Measurements from ENCODE around the gene CD27. TPM values are rescaled to one million over a fixed set of nuclear protein-coding genes. Genes with fewer than 3 reads are reported as not detected.
"Not testable (repeated sequence)": the region's sequence is repeated elsewhere in the genome, so short reads cannot be mapped to it uniquely, and the experiment has no call there.

The CD27 gene
- total RNA-seq, 1 donor from 2014 or later, result not detected

DNA sequence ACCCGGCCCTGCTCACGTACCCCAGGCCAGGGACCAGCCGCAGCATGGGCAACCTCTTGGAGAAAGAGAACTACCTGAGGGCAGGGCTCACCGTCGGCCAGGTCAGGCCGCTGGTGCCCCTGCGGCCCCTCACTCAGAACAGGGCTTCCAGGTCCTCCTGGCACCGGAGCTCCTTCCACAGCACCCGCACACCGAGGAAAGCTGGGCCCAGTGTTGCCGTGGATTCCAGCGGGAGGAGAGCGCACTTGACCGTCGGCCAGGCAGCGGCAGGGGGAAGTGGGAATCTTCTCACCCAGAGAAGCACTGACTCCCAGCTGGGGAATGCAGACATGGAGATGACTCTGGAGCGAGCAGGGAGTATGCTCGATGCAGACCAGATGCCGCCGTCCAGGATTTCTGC lies 33.7 kb downstream of the CD27 start:
- Histone ChIP-seq H3K36me3 (ENCODE audit: control insufficient read depth in 3 of 3, insufficient read depth in 3 of 3, low read length in 3 of 3) (no peaks in the 10 kb centered on the region), H3K9me3 (ENCODE audit: control insufficient read depth in 3 of 3, low read length in 3 of 3) (no peaks in the 10 kb centered on the region), H3K27ac (ENCODE audit: low read depth, low read length) (no peak overlapping the region), H3K4me3 (ENCODE audit: low read length in 3 of 3) (no peak overlapping the region), H3K9ac (ENCODE audit: low read depth in 1 of 3, low read length in 3 of 3) (no peak overlapping the region), H3K27me3 (ENCODE audit: control insufficient read depth in 3 of 3, insufficient read depth in 3 of 3, low read length in 3 of 3) (no peaks in the 10 kb centered on the region), H3K4me1 (ENCODE audit: control insufficient read depth in 3 of 3, insufficient read depth in 3 of 3, low read length in 3 of 3) (no peaks in the 10 kb centered on the region)

DNA sequence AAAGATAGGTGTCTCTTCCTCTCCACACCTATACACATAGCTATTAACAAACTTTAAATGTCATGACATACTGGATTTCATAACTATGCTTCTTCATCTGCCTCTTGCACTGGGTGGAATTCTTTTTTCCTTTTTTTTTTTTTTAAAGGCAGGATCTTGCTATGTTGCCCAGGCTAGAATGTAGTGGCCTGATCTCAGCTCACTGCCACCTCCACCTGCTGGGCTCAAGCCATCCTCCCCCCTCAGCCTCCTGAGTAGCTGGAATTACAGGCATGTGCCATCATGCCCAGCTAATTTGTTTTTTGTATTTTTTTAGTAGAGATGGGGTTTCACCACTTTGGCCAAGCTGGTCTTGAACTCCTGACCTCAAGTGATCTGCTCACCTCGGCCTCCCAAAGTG lies 43.5 kb downstream of the CD27 start:
- Histone ChIP-seq H3K4me1 (ENCODE audit: control insufficient read depth in 3 of 3, insufficient read depth in 3 of 3, low read length in 3 of 3) (peaks cover 5 to 11% (median 8%) of the 10 kb centered on the region in 3 donors), H3K9me3 (ENCODE audit: control insufficient read depth in 3 of 3, low read length in 3 of 3) (no peaks in the 10 kb centered on the region), H3K27me3 (ENCODE audit: control insufficient read depth in 3 of 3, insufficient read depth in 3 of 3, low read length in 3 of 3) (no peaks in the 10 kb centered on the region), H3K9ac (ENCODE audit: low read depth in 1 of 3, low read length in 3 of 3) (no peak overlapping the region), H3K36me3 (ENCODE audit: control insufficient read depth in 3 of 3, insufficient read depth in 3 of 3, low read length in 3 of 3) (peaks cover 0 to 12% (median 0%) of the 10 kb centered on the region in 3 donors), H3K4me3 (ENCODE audit: low read length in 3 of 3) (no peak overlapping the region), H3K27ac (ENCODE audit: low read depth, low read length) (no peak overlapping the region)

DNA sequence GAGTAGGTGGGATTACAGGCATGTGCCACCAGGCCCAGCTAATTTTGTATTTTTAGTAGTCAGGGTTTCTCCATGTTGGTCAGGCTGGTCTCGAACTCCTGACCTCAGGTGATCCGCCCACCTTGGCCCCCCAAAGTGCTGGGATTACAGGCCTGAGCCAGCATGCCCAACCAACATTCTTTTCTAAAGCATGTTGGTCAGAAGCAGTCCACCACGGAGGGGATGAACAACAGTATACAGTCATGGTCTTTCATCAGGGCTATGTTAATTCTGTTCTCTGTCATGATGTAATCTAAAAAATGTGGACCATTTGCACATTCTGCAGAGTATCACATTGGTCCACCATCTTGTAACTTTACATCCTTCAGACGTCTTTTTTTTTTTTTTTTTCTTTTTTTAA lies 44.7 kb downstream of the CD27 start:
- no peak overlapping the region for H3K4me3 ChIP-seq (ENCODE audit: low read length in 3 of 3)
- H3K9me3 ChIP-seq (ENCODE audit: control insufficient read depth in 3 of 3, low read length in 3 of 3), result no peaks in the 10 kb centered on the region
- no peaks in the 10 kb centered on the region for H3K27me3 ChIP-seq (ENCODE audit: control insufficient read depth in 3 of 3, insufficient read depth in 3 of 3, low read length in 3 of 3)
- H3K27ac ChIP-seq (ENCODE audit: low read depth, low read length), result no peak overlapping the region
- H3K36me3 ChIP-seq (ENCODE audit: control insufficient read depth in 3 of 3, insufficient read depth in 3 of 3, low read length in 3 of 3), result peaks cover 0 to 12% (median 0%) of the 10 kb centered on the region in 3 donors
- peaks cover 8 to 21% (median 10%) of the 10 kb centered on the region in 3 donors for H3K4me1 ChIP-seq (ENCODE audit: control insufficient read depth in 3 of 3, insufficient read depth in 3 of 3, low read length in 3 of 3)
- no peak overlapping the region for H3K9ac ChIP-seq (ENCODE audit: low read depth in 1 of 3, low read length in 3 of 3)

DNA sequence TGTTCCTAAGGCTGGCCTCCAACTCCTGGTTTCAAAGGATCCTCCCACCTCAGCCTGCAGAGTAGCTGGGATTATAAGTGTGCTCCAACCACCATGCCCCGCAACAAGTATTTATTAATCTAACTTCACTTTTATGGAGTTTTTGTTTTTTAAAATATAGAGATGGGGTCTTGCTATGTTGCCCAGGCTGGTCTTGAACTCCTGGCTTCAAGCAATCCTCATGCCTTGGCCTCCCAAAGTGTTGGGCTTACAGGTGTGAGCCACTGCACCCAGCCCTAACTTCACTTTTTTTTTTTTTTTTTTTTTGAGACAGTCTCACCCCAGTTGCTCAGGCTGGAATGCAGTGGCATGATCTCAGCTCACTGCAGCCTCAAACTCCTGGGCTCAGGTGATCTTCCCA lies 45.9 kb downstream of the CD27 start:
- not testable (repeated sequence) for H3K27ac ChIP-seq (ENCODE audit: low read depth, low read length); H3K27me3 ChIP-seq (ENCODE audit: control insufficient read depth in 3 of 3, insufficient read depth in 3 of 3, low read length in 3 of 3); H3K4me3 ChIP-seq (ENCODE audit: low read length in 3 of 3); H3K9me3 ChIP-seq (ENCODE audit: control insufficient read depth in 3 of 3, low read length in 3 of 3); H3K9ac ChIP-seq (ENCODE audit: low read depth in 1 of 3, low read length in 3 of 3)
- Histone ChIP-seq H3K36me3 (ENCODE audit: control insufficient read depth in 3 of 3, insufficient read depth in 3 of 3, low read length in 3 of 3) (peaks cover 0 to 15% (median 6%) of the 10 kb centered on the region in 3 donors), H3K4me1 (ENCODE audit: control insufficient read depth in 3 of 3, insufficient read depth in 3 of 3, low read length in 3 of 3) (peaks cover 17 to 33% (median 20%) of the 10 kb centered on the region in 3 donors)

DNA sequence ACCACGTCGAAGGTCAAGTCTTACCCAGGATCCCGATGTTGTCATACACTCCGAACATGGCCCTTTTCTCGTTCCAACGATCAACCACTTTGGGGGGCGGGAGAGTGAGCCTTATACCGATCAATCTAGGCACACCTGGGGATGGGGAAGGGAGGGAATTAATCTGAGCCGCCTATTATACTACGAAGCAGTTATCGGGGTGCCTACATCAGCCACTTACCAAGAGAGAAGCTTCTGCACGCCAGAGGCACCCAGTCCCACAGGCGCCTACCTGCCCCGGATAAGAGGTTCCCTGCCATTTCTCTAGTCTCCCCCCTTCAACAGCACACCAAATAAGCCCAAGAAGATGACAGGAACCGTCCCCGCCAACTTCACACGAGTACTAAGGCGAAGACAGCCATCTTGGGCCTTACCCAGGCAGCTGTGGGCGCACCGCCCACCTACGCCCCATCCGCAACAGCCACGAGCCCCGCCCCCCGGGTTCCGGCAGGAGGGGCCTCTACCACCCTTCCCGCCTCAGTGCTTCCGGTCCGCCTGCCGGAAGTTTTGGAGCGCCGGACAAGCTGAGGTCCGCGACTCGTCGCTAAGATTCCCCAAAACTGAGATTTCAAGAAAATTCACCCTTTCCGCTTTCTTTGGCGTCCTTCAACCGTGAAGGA lies 48.2 kb downstream of the CD27 start, which contains the start of gene MRPL51:
MRPL51 (minus strand) TSS at position 425 of the 659 bp plus-strand sequence; CDS start at position 299, 126 bp downstream.
- Histone ChIP-seq H3K9ac (ENCODE audit: low read depth in 1 of 3, low read length in 3 of 3) (peak within 1 kb of the TSS; percentile 98 to 99 (median 99)), H3K27ac (ENCODE audit: low read depth, low read length) (peak within 1 kb of the TSS; percentile 99), H3K9me3 (ENCODE audit: control insufficient read depth in 3 of 3, low read length in 3 of 3) (no peaks in the 10 kb centered on the region), H3K4me3 (ENCODE audit: low read length in 3 of 3) (peak within 1 kb of the TSS; percentile 97 to 100 (median 100)), H3K27me3 (ENCODE audit: control insufficient read depth in 3 of 3, insufficient read depth in 3 of 3, low read length in 3 of 3) (no peaks in the 10 kb centered on the region), H3K36me3 (ENCODE audit: control insufficient read depth in 3 of 3, insufficient read depth in 3 of 3, low read length in 3 of 3) (peaks cover 9 to 26% (median 9%) of the 10 kb centered on the region in 3 donors), H3K4me1 (ENCODE audit: control insufficient read depth in 3 of 3, insufficient read depth in 3 of 3, low read length in 3 of 3) (peaks cover 17 to 34% (median 20%) of the 10 kb centered on the region in 3 donors)

DNA sequence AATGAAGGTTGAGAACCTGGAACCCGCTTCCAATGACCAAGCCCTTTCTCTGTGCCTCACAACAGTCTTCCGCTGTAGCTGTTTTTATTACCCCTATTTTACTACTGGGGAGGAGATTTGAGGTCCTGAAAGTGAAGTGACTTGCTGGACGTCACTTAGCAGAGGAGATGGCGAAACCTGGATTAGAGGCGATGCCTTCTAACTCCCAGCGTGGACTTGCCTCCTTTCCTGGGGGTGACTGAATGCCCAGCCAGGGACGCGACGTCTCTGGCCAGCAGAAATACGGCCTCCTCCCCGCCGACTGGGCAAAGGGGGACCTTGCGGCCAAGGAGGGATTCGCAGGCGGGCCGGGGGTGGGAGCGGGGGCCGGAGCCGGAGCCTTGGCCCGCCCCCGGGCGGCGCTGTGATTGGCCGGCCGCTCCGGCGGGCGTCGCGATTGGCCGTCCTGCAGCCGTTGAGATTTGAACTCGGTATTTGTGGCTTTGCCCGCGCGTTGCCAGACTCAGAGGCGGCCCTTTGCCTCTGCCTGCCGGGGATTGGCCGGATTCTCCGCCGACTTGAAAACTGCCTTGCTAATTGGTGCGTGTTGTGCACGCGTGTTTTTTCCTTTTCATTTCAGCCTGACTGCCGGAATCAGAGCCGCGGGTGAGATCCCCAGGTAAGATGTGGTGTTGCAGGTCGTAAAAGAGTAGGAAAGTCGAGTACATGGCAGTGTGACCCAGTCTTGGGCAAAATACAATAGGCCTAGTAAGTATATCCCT lies 48.9 kb downstream of the CD27 start, which contains the start of gene NCAPD2:
NCAPD2 (plus strand) TSS at position 606 of the 761 bp plus-strand sequence. CDS start 997 bp downstream, outside the sequence.
- H3K27me3 ChIP-seq (ENCODE audit: control insufficient read depth in 3 of 3, insufficient read depth in 3 of 3, low read length in 3 of 3), result no peaks in the 10 kb centered on the region
- H3K4me3 ChIP-seq (ENCODE audit: low read length in 3 of 3), result peak within 1 kb of the TSS; percentile 97 to 100 (median 100)
- no peaks in the 10 kb centered on the region for H3K9me3 ChIP-seq (ENCODE audit: control insufficient read depth in 3 of 3, low read length in 3 of 3)
- H3K36me3 ChIP-seq (ENCODE audit: control insufficient read depth in 3 of 3, insufficient read depth in 3 of 3, low read length in 3 of 3), result peaks cover 9 to 26% (median 9%) of the 10 kb centered on the region in 3 donors
- H3K27ac ChIP-seq (ENCODE audit: low read depth, low read length), result peak within 1 kb of the TSS; percentile 99
- peak within 1 kb of the TSS; percentile 98 to 99 (median 99) for H3K9ac ChIP-seq (ENCODE audit: low read depth in 1 of 3, low read length in 3 of 3)
- peaks cover 17 to 34% (median 20%) of the 10 kb centered on the region in 3 donors for H3K4me1 ChIP-seq (ENCODE audit: control insufficient read depth in 3 of 3, insufficient read depth in 3 of 3, low read length in 3 of 3)

DNA sequence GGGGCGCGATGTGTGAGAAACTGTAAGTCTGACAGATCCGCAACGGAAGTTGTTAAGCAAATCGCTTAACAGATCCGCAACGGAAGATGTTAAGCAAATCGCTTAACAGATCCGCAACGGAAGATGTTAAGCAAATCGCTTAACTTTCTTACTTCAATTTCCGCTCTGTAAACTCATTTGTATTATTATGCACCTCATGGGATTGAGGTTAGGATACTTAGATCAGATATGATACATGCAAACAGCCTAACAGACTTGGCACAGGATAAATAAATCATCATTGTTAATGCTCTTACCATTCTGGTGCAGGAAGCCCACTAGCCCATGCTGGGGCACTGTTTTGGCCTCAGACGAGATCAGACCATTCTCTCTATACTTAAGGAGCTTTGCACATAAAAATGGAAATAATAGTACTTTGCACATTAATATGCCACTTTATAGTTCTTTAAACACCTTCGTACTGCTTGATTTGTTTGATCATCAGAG lies 49.5 kb downstream of the CD27 start:
- Histone ChIP-seq H3K4me1 (ENCODE audit: control insufficient read depth in 3 of 3, insufficient read depth in 3 of 3, low read length in 3 of 3) (peaks cover 17 to 34% (median 20%) of the 10 kb centered on the region in 3 donors), H3K27ac (ENCODE audit: low read depth, low read length) (no peak overlapping the region), H3K9ac (ENCODE audit: low read depth in 1 of 3, low read length in 3 of 3) (peak overlapping the region; percentile 72 to 99 (median 79)), H3K4me3 (ENCODE audit: low read length in 3 of 3) (peak overlapping the region; percentile 89 to 100 (median 97)), H3K9me3 (ENCODE audit: control insufficient read depth in 3 of 3, low read length in 3 of 3) (no peaks in the 10 kb centered on the region), H3K36me3 (ENCODE audit: control insufficient read depth in 3 of 3, insufficient read depth in 3 of 3, low read length in 3 of 3) (peaks cover 9 to 28% (median 15%) of the 10 kb centered on the region in 3 donors), H3K27me3 (ENCODE audit: control insufficient read depth in 3 of 3, insufficient read depth in 3 of 3, low read length in 3 of 3) (no peaks in the 10 kb centered on the region)

DNA sequence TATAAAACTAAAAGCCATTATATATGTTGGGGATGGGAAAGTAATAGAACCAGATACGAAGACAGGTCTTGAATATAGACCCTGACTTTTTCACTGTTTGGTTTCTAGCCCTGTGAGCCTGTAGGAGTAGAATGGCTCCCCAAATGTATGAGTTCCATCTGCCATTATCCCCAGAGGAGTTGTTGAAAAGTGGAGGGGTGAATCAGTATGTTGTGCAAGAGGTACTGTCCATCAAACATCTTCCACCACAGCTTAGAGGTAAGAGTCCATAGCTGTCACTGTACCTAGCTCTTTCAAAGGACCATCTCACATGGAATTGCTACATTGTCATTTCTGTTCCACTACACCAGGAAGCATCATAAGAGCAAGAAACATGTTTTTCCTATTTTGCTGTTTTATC lies 50.2 kb downstream of the CD27 start:
- no peak overlapping the region for H3K27ac ChIP-seq (ENCODE audit: low read depth, low read length)
- peak overlapping the region; percentile 2 to 99 (median 37) for H3K9ac ChIP-seq (ENCODE audit: low read depth in 1 of 3, low read length in 3 of 3)
- H3K36me3 ChIP-seq (ENCODE audit: control insufficient read depth in 3 of 3, insufficient read depth in 3 of 3, low read length in 3 of 3), result peaks cover 9 to 28% (median 17%) of the 10 kb centered on the region in 3 donors

DNA sequence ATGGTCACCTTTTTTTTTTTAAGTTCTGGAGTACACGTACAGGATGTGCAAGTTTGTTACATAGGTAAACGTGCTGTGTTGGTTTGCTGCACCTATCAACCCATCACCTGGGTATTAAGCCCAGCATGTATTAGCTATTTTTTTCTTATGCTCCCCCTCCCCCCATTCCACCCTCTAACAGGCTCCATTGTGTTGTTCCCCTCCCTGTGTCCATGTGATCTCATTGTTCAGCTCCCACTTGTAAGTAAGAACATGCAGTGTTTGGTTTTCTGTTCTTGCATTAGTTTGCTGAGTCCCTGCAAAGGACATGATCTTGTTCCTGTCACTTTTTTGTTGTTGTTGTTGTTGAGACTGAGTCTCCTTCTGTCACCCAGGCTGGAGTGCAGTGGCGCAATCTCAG lies 52.5 kb downstream of the CD27 start:
- Histone ChIP-seq H3K36me3 (ENCODE audit: control insufficient read depth in 3 of 3, insufficient read depth in 3 of 3, low read length in 3 of 3) (peaks cover 9 to 20% (median 17%) of the 10 kb centered on the region in 3 donors), H3K4me1 (ENCODE audit: control insufficient read depth in 3 of 3, insufficient read depth in 3 of 3, low read length in 3 of 3) (peaks cover 16 to 31% (median 17%) of the 10 kb centered on the region in 3 donors)
- not testable (repeated sequence) for H3K9ac ChIP-seq (ENCODE audit: low read depth in 1 of 3, low read length in 3 of 3); H3K4me3 ChIP-seq (ENCODE audit: low read length in 3 of 3); H3K27ac ChIP-seq (ENCODE audit: low read depth, low read length); H3K27me3 ChIP-seq (ENCODE audit: control insufficient read depth in 3 of 3, insufficient read depth in 3 of 3, low read length in 3 of 3); H3K9me3 ChIP-seq (ENCODE audit: control insufficient read depth in 3 of 3, low read length in 3 of 3)

More for the DNA sequence above, 50.2 kb downstream of the CD27 start:
- Histone ChIP-seq H3K27me3 (ENCODE audit: control insufficient read depth in 3 of 3, insufficient read depth in 3 of 3, low read length in 3 of 3) (no peaks in the 10 kb centered on the region), H3K4me1 (ENCODE audit: control insufficient read depth in 3 of 3, insufficient read depth in 3 of 3, low read length in 3 of 3) (peaks cover 17 to 34% (median 20%) of the 10 kb centered on the region in 3 donors), H3K4me3 (ENCODE audit: low read length in 3 of 3) (peak overlapping the region in 2 of 3 donors; percentile 22 to 38), H3K9me3 (ENCODE audit: control insufficient read depth in 3 of 3, low read length in 3 of 3) (no peaks in the 10 kb centered on the region)

All from skeletal muscle tissue (tissue), 4 donors.